ENCODE results near the gene PDXP. TPM values are rescaled to one million over a fixed set of nuclear protein-coding genes. Genes with fewer than 3 reads are reported as not detected.

Gene PDXP
- total RNA-seq, 2 experiments from 2014 or later = 1.5 TPM

- Mint-ChIP-seq H3K27ac (peak overlapping the region; percentile 90), H3K4me3 (peak overlapping the region; percentile 100), H3K9me3 (no peaks in the 10 kb centered on the region), H3K36me3 (ENCODE audit: low read depth) (peaks cover 45% of the 10 kb centered on the region), H3K4me1 (ENCODE audit: low read depth) (peaks cover 67% of the 10 kb centered on the region), H3K27me3 (no peaks in the 10 kb centered on the region)
- Histone ChIP-seq H3K4me3 (ENCODE audit: low read length) (peak overlapping the region; percentile 97), H3K27me3 (ENCODE audit: control insufficient read depth in 1 of 2, insufficient read depth in 2 of 2, low read length in 2 of 2) (no peaks in the 10 kb centered on the region), H3K4me1 (ENCODE audit: insufficient read depth, low read length) (peaks cover 87% of the 10 kb centered on the region), H3K27ac (ENCODE audit: low read depth in 1 of 2, low read length in 2 of 2) (peak overlapping the region; percentile 65 to 77), H3K36me3 (ENCODE audit: insufficient read depth, low read length) (peaks cover 38% of the 10 kb centered on the region), H3K9me3 (ENCODE audit: control insufficient read depth in 1 of 2, insufficient read depth in 1 of 2, low read length in 2 of 2) (no peaks in the 10 kb centered on the region)
- ChIA-PET CTCF (interaction anchor here (7.4 kb wide), 1 partner anchor 41 kb away, joined by 171 read pairs; the partner anchor contains the start of genes LGALS1 and NOL12), POLR2A (interaction anchor here (1.1 to 9.5 kb wide), 7 partner anchors 8 to 41 kb away, joined by 3 to 107 read pairs (median 15); partner anchors contain the start of genes GGA1 and PDXP)
- peak; percentile 20 for ATAC-seq (ENCODE audit: poor library complexity)
- TF ChIP-seq, protein P1, sequence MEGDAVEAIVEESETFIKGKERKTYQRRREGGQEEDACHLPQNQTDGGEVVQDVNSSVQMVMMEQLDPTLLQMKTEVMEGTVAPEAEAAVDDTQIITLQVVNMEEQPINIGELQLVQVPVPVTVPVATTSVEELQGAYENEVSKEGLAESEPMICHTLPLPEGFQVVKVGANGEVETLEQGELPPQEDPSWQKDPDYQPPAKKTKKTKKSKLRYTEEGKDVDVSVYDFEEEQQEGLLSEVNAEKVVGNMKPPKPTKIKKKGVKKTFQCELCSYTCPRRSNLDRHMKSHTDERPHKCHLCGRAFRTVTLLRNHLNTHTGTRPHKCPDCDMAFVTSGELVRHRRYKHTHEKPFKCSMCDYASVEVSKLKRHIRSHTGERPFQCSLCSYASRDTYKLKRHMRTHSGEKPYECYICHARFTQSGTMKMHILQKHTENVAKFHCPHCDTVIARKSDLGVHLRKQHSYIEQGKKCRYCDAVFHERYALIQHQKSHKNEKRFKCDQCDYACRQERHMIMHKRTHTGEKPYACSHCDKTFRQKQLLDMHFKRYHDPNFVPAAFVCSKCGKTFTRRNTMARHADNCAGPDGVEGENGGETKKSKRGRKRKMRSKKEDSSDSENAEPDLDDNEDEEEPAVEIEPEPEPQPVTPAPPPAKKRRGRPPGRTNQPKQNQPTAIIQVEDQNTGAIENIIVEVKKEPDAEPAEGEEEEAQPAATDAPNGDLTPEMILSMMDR (IDR thresholded peaks at IDR 0.05) = no peak
- intact Hi-C loops (cut with DNase I, micrococcal nuclease) = loop anchor here in 1 of 2 experiments (2.0 kb wide), 1 partner anchor 19 kb away; the partner anchor contains the start of gene PDXP
- DNase-seq = peak in 3 of 14 experiments; percentile 39 to 66 (median 64)
These were observed 18.5 kb upstream of the PDXP start for GRCh38 chr22:37639771-37640590.

DNA sequence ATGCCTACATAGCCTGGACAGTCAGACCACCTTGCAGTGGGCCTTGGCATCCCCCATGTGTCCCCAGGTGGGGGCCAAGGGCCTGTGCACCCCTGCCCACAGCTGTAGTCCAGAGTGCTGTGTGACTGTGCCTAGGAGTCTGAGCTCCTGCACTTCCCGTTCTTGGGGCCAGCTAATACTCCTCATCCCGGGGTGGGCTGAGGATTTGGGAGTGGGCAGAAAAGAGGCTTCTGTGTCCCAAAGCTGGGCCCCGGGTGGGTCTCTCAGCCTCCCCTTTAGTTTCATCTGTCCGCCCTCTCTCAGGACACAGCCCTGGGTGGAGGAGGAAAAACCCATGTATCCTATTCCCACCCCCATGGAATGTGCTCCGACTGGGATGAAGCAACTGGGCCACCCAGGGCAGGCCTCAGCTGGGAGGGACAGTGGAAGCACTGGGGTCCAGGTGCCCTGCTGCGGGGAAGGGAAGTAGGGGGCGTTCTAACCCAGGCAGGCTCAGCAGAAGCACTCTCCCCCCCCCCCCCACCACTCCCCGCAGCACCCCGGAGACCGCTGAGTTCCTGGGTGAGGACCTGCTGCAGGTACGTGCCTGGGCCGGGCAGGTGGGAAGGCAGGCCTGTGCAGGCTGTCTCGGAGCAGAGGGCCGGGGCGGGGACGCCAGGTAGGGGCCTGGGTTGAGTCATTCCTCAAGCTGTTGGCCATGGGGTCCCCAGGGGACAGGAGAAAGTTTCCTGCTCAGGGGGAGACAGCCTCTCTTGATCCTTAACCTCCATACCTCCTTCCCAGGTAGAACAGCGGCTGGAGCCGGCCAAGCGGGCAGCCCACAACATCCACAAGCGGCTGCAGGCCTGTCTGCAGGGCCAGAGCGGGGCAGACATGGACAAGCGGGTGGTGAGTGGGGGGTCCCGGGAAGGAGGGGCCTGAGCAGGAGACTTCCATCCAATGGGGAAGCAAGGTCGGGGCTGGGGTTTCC is 17.6 kb upstream of the PDXP start:
- intact Hi-C loops (cut with DNase I, micrococcal nuclease) = loop anchor here in 1 of 2 experiments (2.0 kb wide), 1 partner anchor 18 kb away; the partner anchor contains the start of gene PDXP
- ChIA-PET CTCF (interaction anchor here (7.4 kb wide), 1 partner anchor 40 kb away, joined by 171 read pairs; the partner anchor contains the start of genes LGALS1 and NOL12), POLR2A (interaction anchor here (0.6 to 9.5 kb wide), 10 partner anchors 9 to 234 kb away, joined by 3 to 107 read pairs (median 12); partner anchors contain the start of genes GGA1, LGALS1 and PDXP)
- peaks cover 54% of the 10 kb centered on the region for H3K36me3 Mint-ChIP-seq (ENCODE audit: low read depth)
- peaks cover 60% of the 10 kb centered on the region for H3K4me1 Mint-ChIP-seq (ENCODE audit: low read depth)
- DNase-seq (peak in 9 of 14 experiments; percentile 27 to 68 (median 50)), ATAC-seq (ENCODE audit: poor library complexity) (peak; percentile 19)
- Histone ChIP-seq H3K4me1 (ENCODE audit: insufficient read depth, low read length) (peaks cover 83% of the 10 kb centered on the region), H3K27ac (ENCODE audit: low read depth in 1 of 2, low read length in 2 of 2) (peak overlapping the region; percentile 65 to 77), H3K9me3 (ENCODE audit: control insufficient read depth in 1 of 2, insufficient read depth in 1 of 2, low read length in 2 of 2) (no peaks in the 10 kb centered on the region), H3K36me3 (ENCODE audit: insufficient read depth, low read length) (peaks cover 47% of the 10 kb centered on the region), H3K27me3 (ENCODE audit: control insufficient read depth in 1 of 2, insufficient read depth in 2 of 2, low read length in 2 of 2) (no peaks in the 10 kb centered on the region), H3K4me3 (ENCODE audit: low read length) (peak overlapping the region; percentile 97)
- peak overlapping the region; percentile 100 for H3K4me3 Mint-ChIP-seq
- TF ChIP-seq, protein P1 (IDR thresholded peaks at IDR 0.05) = no peak
- no peaks in the 10 kb centered on the region for H3K27me3 Mint-ChIP-seq
- H3K27ac Mint-ChIP-seq = peak overlapping the region; percentile 90
- no peaks in the 10 kb centered on the region for H3K9me3 Mint-ChIP-seq
